Measurements from ENCODE around the gene TMEM17.
A peak's percentile ranks its signal among the peaks of the same experiment; 100 is the strongest.

The TMEM17 gene

DNA sequence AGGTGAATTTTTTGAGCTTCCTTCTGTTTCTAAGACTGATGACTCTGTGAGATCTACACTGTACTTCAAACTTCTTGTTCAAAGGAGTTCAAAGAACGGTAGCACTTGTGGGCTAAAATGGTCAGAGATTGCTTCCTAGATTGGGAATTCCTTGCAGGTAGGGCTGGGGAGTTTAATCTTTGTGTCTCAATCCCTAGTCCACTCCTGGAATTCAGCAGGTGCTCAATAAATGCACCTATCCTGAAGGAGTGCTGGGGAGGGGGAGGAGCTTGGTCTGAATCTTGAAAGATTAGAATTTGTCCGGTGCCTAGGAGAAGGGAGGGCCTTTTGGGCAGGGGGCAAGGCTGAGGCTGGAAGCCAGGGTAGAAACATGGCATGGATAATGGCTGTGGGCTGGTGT, 34.6 kb downstream of the TMEM17 start:
- no peak for DNase-seq

DNA sequence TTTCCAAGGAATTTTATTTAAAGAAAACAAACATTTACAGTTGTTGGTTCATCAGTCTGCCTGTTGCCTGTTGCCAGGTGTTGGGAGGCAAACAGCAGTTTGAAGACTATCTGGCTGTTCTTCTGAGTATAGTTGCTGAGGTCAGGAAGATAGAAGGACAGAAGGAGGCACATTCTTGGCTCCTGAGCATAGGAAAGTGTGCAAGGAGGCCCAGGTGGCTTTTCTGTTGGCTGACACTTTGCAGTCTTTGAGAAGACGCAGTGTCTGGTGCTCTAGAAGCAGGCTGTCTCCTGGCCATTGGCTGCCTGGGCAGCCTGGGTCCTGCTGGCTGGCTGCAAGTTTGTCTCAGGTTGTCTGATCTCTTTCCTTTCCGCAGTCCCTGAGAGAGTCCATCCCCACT, 36.4 kb downstream of the TMEM17 start:
- DNase-seq: no peak

GRCh38 chr2:62469114-62469513, 36.9 kb downstream of the TMEM17 start:
- DNase-seq: no peak

DNA sequence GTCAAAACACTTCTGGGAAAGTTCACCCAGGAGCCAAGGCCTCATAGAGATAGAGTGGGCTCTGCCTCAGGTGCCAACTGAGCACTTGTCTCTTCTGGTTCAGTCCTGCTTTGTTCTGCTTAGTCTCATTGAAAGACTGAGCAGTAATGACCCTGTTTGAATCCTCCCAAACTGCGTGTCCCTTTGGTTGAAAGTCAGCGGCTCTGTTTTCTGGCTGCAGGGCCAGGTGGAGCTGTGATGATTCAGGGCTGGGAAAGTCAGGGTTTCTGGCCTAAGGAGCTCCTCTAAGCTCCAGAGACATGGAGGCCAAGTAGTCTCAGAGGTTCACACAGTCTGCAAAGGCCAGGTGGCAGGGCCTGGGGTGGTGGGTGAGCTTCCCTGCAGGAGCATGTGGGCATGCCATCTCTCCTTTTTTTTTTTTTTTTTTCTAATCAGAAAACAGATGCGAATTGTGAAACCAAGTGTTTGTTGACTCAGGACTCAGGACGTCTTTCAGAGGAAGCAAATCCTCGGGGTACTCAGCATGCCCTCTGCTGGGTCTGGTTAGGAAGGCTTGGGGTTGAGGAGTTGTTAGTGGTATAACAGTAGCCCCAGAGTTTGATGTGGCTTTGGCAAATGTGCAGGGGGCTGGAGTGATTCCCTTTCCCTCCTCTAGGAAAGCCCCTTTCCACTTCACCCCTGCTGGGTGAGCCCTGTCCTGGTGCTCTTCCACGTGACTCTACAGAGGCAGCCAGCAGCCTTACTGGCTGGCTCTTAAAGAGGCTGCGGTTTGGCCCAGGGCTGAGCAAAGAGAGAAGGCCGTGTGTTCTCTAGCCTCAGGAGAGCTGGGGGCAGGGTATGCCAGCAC, 38.3 kb downstream of the TMEM17 start:
- no peak for DNase-seq

DNA sequence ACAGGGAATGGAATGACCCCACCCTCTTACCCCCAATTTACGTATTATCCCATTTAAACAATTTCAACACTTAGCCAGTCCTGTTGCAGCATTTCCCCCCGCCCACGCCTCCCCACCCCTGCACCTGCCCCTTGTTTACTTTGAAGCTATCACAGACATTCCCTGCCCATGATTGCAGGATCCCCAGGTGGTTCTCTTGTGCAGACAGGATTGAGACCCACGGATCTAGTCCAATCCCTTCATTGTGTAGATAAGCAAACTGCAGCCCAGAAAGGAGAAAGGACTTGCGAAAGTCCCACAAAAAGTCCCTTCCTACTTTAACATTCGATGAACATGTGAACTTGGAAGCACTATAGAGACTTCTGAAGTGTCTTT, 38.9 kb downstream of the TMEM17 start:
- no peak for DNase-seq

DNA sequence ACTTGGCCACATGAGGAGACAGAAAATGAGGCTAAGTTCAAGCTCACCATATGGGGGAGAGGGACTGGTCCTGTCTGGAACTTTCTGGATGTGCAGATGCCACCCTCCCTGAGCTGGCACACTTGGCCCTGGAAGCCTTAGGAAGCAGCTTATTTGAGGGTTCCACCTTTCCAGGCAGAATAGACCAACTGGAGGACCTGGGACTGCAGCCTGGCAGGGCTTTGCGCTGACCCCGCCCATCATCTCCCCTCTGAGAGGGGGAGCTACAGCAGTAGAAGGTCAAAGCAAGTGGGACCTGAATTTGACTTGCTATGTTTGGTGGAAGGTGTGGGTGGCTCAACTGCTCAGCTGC, 39.5 kb downstream of the TMEM17 start:
- DNase-seq: no peak

GRCh38 chr2:62465741-62466502, 40.1 kb downstream of the TMEM17 start:
- no peak for DNase-seq

GRCh38 chr2:62465039-62465740, 40.8 kb downstream of the TMEM17 start:
- DNase-seq: no peak

- no peak for DNase-seq
Measured at GRCh38 chr2:62464221-62465007, 41.6 kb downstream of the TMEM17 start.

GRCh38 chr2:62462211-62462610, 43.8 kb downstream of the TMEM17 start:
- DNase-seq: no peak

GRCh38 chr2:62461707-62462106, 44.3 kb downstream of the TMEM17 start:
- no peak for DNase-seq

- no peak for DNase-seq
Measured at GRCh38 chr2:62461017-62461553, 44.9 kb downstream of the TMEM17 start.

DNA sequence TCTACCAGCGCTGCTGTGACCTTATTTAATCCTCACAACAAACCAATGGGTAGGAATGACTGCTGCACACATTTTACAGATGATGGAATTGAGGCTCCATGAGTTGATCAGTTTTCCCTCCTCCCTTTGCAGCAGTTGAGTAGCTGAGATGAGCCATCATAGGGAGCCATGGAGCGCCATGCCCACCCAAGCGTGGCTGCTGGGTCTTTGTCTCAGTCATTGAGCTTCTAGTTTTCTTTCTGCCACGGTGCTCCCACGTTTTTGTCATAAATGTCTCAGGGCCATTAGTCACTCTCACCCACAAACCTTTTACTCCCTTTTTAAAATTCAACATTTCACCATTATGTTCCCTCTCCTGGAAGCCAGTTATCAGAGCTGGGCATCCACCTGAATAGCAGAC, 45.8 kb downstream of the TMEM17 start:
- no peak for DNase-seq

DNA sequence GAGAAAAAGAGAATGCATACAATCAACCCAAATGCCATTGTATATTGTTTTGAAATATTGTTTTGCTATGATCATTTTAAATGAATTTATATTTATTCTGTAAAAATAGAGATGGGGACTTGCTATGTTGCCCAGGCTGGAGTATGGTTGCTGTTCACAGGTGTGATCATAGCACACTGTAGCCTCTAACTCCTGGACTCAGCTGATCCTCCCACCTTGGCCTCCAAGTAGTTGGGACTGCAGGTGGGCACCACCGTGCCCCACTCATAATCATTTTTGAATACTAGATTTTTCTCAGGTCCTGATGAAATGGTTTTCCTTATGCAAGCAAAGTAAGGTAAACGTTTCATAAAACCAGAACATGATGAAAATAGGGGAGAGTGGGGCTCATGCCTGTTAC, 46.3 kb downstream of the TMEM17 start:
- no peak for DNase-seq

- DNase-seq: no peak
Measured at GRCh38 chr2:62459106-62459505, 46.9 kb downstream of the TMEM17 start.

- DNase-seq: no peak
Measured at GRCh38 chr2:62458671-62459081, 47.3 kb downstream of the TMEM17 start.

DNA sequence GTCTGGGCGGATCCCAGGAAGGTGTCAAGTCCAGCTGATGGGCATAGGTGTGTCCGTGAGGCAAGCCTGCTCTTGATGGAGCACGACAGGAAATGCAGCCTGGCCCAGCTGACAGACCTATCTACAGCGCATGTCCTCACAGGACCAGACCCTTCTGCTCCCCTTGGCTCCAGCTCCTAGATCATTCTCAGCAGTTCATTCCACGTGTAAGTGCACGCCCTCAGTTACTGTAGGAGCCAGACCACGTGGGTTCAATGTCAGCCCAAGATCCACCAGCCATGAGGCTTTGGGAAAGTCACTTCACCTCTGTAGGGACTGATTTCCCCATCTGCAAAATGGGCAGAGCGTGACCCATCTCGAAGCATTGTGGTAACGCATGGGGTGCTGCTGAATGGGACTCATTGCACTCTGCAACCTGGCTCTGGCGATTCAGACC, 47.8 kb downstream of the TMEM17 start:
- DNase-seq: no peak

- no peak for DNase-seq
Measured at GRCh38 chr2:62457556-62457955, 48.4 kb downstream of the TMEM17 start.

GRCh38 chr2:62456721-62457539, 49.1 kb downstream of the TMEM17 start:
- peak; percentile 84 for DNase-seq

GRCh38 chr2:62455957-62456692, 49.9 kb downstream of the TMEM17 start:
- no peak for DNase-seq

- no peak for DNase-seq
Measured at GRCh38 chr2:62453955-62454354, 52.0 kb downstream of the TMEM17 start.

All from stimulated activated CD8-positive, alpha-beta memory T cell treated with anti-CD3 and anti-CD28 coated beads, Interleukin-4, amount 100 ng/mL, for 48 hours (primary cell).